Fibroblast of skin of scalp (primary cell): ENCODE data around the gene CSPG4.
"Not testable (repeated sequence)": the region's sequence is repeated elsewhere in the genome, so short reads cannot be mapped to it uniquely, and the experiment has no call there.

Experiments used
- DNase-seq: peaks from one replicate; pipeline ENCODE4 v3.0.0-alpha.2; 2013

The CSPG4 gene

DNA sequence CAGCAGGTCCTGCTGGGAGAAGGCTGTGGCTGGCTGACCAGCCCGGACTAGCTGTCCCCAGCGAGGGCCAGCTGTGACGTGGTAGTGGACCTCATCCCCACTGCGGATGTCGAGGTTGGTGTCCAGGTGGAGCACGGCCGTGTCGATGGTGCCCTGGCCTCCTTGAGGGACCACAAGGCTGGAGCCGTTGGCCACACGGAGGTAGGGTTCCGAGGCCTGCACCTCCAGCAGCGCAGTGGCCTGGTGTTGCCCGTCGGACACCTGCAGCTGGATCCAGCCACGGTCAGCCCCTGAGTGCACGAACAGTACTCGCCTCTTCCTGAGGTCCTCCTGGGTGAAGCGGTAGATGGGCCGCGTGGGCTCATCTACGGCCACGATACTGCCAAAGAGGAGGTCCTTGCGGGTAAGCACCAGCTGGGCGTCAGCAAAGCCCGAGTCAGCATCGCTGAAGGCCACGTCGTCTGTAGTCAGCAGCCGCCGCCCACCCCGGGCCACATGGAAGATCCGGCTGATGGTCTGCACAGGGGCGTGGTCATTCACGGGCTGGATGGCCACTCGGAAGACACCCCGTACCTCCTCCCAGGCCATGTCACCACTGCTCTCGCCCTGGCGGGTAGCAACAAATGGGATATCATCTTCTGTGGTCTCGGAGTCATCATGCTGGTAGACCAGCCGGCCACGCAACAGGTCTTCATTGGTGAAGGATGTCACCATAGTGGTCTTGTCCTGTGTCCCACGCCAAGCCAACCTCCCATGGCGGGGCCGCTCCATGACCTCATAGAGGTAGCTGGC is 25.0 kb downstream of the CSPG4 start:
- no peak for DNase-seq

DNA sequence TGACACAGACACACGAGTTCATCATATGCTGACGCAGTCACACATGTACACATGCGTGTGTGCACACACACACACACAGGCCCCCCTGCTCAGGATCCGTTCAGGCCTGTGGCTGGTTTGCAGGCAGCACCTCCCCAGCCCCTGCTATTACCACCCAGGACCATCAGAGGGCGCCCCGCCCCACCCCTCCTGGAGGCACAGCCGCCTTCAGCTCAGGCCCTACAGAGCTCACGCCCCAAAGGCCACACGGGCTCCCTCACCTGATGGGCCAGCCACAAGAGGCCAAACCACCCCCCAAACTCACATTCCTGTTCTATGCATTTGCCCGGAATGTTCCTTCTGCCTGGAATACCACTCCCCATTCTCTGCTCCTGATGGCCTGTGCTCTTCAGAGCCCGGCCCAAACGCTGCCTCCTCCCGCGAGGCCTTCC is 26.4 kb downstream of the CSPG4 start:
- peak; percentile 74 for DNase-seq

DNA sequence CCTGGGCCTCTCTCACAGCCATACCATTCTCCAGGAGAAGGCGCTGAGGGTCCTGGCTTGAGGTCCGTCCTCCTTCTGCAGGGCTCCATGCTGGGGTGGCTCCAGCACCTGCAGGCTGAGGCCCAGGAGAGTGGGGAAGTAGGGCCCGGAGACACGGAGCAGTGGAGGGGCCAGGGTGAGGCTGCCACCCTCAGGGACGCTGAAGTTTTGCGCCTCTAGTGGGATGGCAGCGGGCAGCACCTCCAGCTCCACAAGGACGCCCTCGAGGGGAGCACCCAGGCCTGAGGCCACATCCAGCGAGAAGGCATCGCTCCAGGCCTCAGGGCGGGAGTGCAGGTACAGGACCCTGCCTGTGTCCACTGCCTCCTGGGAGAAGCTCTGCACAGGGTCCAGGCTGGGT is 27.5 kb downstream of the CSPG4 start:
- no peak for DNase-seq

DNA sequence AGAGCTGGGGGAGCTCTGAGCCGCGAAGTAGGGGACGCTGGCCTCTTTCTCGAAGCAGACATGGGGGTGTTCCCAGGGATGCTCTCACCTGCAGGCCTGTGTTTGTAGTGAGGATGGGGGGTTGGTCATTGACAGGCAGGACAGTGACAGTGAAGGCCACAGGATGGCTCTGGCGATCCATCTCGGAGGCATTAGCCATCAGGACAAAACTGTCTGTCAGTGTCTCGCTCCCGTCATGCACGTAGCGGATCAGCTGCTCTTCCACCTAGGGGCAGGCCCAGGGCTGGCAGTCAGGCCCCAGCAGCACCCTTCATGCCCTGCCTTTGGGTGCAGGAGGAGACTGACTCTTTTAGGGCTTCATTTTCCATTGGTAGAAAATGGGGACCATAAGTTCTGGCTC is 28.0 kb downstream of the CSPG4 start:
- no peak for DNase-seq

DNA sequence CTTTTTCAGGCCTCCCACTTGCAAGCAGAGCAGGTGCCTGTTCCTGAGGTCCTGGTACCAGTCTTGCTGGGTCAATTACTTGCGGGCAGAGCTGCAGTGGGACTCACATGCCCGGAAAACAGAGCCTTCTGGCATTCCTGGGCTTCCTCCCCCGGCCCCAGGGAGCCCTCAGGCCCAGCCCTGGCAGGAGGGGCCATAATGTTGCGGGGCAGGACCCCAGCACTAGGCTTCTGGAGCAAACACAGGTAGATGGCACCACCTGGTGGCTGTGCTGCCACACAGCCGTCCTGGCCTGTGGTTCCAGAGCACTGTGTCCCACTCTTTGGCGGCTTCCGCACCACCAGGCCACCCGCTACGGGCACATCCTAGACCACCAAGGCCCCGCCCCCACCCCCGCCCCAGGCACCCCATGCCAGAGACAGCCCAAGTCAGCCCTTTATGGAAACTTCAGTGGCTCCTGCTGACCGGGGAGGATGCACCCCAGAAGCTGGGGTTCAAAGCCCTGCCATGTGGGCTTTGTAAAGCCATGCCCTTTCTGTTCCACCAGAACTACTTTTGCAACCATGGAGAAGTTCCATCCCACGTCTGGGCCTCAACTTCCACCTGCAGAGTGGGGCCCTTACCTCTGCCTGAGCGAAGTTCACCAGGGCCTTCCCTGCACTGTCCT is 28.9 kb downstream of the CSPG4 start:
- peak; percentile 68 for DNase-seq

DNA sequence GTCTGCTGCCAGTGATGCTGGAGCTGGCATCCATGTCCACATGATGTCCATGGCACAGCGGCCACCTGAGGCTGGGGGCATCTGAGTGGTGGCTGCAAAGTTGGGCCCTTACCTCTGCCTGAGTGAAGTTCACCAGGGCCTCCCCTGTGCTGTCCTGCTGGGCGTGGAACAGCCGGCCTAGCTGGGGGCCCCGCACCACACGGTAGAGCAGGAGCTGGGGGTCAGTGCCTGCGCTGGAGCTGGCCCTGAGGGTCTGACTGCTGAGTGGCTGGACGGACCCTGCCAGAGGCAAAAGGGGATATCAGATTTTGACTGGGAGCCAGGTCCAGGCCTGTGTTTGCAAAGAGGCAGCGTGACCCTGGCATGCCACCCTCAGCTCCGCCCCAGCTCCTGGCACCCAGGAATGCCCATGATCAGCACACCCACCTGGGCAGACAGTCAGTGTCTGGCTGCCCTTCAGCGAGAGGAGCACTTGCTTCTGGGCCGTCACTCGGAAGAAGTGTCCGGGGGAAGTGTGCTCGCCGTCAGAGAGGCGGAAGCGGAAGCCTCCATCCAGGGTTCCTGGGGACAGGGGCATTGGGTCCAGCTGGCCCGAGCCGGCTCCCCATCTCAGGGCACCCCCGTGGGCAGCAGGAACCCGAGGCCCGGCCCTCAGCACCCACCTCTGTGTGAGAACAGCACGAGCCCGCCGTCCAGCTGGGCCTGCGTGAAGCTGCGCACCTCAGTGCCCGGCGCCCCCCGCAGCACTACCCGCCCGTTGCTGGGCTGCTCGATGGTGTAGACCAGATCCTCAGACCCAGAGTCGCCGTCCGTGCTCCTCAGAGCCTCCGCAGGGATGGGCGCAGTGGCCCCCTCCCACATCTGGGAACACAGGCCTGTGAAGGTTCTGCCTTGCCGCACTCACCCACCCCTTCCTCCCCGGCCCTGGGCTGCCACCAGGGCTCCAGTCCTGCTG is 30.2 kb downstream of the CSPG4 start:
- no peak for DNase-seq

DNA sequence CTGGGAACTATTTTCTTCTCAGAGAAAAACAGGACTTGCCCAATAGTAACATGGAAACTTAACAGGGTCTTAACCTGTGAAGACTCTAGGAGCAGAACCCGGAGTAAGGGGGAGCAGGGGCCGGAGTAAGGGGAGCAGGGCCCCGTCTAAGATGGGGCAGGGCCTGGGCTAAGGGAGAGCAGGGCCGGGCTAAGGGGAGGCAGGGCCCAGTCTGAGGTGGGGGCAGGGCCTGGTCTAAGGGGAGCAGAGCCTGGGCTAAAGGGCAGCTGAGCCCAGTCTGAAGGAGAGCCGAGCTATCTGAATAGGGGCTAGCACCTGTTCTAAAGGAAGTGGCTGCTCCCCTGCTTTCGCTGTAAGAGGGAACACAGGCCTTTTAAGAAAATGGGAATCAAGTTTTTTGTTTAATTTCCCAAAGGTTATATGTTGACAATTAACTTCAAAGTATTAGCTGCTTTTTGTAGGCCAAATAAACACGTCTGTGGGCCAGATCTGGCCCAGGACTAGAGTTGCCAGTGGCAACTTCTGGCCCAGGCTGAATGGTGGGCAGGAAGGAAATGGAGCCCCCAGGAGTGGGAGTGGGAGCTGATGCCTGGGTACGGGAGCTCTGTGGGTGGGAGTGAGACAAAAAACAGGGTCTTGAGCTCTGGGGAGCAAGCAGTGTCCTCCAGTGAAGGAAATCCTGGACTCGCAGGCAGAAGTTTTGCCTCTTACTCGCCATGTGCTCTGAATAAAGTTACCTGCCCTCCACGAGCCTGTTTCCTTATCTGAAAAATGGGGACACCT is 32.5 kb downstream of the CSPG4 start:
- DNase-seq, result no peak

DNA sequence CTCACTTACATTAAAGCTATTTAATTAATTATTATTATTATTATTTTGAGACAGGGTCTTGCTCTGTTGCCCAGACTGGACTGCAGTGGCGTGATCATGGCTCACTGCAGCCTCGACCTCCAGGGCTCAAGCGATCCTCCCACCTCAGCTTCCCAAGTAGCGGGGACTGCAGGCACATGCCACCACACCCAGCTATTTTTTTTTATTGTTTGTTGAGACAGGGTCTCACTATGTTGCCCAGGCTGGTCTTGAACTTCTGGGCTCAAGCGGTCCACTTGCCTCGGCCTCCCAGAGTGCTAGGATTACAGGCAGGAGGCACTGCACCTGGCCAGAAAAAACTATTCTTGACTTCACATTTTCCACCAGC is 34.3 kb downstream of the CSPG4 start:
- not testable (repeated sequence) for DNase-seq

DNA sequence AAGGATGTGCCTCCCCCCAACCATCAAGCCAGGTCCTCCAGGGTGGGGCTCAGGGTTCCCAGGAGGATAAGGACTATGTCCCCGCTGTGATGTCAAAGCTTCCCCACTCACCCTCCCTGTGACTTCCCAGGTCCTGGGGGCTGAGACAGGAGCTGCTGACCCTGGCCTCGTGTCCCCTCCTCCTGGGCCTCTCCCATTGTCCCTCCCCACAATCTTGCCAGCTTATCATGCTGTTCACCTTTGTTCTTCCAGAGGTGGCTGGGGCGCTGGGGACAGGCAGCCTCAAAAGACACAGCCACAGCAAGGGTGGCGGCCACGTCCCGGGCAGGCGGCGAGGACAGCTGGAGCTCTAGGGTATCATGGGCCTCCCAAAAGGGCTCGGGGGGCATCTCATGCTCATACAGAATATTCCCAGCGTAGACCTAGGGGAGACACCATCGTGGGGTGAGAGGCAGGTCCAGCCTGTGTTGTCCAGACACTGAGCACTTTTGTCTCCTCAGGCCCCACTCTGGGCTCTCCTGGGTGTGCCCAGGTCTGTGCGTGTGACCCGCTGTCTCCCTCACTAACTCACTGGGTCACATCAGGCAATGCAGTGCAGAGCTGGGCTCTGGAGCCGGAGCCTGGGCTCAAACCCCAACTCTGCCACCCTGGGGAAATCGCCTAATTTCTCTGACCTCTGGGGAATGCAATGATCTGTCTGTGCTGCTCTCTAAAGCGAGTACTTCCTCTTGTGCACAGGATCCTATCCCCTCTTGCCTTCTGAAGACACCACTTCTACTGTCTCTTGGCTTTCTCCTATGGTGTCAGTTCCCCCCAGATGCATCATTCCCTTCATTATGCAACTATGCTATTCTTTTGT is 35.0 kb downstream of the CSPG4 start:
- no peak for DNase-seq

DNA sequence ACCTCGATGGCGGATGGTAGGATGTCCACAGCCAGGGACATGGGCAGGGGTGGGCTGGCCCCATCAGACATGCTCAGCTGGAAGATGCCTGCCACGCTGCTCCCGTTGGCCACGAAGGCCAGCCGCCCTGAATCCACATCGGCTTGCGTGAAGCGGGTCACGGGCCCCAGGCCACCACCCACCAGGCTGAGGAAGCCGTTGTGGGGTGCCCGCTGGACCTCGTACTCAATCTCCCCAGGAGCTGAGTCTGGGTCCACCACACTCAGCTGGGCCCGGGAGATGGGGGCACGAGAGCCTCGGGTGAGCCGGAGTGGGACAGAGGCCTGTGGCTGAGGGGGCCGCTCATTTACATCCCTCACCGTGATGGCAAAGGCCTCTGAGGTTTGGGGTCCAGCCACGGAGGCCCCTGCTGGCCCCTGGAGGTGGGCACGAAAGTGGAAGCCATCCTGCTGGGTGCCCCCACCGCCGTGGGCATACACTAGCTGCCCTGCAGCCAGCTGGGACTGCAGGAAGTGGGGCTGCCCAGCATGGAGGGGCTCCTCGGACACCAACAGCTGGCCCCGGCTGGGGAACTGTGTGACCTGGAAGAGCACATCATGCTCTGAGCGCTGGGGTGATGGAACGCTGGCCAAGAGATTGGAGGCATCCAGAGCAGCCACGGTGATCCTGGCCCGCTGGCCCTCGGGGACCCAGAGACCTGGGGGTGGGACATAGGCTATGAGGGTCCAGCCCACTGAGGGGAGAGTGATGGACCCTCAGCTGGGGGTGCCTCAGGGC is 35.8 kb downstream of the CSPG4 start:
- no peak for DNase-seq

DNA sequence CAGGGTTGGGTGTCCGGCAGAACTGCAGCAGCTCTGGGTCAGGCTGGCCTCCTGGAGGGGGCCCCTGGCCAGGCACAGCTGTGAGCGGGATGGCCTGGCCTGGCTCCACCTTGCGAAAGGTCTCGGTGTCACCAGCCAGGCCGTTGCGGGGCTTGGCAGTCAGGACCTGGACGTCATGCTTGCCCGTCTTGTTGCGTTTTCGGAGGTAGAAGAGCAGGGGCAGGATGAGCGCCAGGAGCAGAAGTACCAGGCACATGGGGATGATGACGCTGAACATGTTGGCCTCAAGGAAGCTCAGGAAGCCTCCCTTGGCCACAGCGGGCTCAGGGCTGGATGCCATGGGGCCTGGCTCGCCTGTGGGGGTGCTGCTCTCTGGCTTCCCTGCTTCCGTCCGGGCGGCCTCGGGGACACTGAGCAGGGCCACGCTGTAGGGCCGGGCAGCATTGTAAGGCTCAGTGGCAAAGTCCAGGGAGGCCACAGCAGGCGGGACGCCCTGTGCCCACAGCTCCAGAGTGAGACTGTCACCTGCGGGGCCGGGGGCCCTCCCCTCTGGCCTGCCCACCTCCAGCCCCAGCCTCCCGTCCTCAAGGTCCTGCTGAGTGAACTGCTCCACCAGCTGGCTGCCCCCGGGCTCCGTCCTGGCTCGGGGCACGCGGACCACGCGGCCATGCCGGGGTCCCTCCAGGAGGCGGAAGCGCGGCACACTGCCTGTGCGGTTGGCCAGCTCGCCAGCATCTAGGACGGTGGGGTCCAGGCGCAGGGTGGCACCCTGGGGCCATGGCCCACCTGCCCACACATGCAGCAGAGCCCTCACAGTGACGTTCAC is 36.9 kb downstream of the CSPG4 start:
- DNase-seq, result no peak

DNA sequence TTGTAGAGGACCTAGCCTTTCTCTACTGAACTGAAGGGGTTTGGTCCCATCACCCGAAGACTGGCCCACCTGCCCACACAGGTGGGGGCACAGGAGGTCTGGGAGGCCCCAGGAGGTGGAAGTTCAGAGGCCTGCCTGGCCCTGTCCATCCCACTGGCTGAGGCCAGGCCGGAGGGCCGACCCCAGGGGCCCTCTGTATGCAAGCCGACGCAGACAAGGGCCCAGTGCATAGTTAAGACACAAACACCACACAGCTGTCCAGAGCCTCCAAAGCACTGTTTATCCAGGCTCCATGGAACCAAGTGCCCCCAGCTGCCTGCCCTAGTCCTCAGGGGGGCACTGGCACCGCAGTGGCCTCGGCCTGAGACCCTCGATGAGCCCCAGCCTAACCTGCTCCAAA is 38.3 kb downstream of the CSPG4 start:
- no peak for DNase-seq

DNA sequence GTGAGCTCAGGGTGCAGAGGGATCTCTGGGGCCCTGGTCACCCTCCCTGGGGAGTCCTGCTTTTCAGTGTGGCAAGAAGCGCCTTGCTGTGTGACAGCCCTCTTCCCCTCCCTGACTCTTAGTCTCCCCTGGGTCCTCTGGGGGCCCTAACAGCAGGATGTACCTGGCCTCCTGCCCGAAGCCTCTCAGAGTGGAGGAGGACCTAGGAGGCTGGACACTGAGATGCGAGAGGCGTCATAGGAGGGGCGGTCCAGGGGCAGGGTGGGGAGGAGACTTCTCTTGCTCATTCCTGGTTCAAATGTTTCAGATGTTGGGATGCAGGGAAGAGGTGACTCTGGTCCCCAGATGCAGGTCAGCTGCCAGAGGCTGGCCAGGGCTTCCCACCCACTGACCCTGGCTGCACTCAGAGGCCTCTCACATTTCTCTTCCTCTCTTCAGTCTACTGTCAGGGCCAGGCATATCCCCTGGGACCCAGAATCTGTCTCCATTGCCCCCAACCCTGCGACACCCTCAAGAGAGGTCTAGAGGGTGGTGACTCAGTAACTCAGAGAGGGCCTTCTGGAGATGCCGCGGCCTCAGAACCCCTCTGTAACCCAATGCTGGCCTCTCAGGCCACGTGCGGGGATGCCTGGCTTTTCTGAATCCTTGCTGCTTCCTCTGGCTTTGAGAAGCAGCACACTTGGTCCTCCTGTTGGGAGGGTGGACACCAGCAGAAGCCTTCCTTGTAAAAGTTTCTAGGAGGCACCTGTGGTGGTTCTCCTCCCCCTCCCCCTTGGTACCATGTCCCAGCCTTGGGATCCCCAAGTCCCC is 39.0 kb downstream of the CSPG4 start:
- peak; percentile 85 for DNase-seq

DNA sequence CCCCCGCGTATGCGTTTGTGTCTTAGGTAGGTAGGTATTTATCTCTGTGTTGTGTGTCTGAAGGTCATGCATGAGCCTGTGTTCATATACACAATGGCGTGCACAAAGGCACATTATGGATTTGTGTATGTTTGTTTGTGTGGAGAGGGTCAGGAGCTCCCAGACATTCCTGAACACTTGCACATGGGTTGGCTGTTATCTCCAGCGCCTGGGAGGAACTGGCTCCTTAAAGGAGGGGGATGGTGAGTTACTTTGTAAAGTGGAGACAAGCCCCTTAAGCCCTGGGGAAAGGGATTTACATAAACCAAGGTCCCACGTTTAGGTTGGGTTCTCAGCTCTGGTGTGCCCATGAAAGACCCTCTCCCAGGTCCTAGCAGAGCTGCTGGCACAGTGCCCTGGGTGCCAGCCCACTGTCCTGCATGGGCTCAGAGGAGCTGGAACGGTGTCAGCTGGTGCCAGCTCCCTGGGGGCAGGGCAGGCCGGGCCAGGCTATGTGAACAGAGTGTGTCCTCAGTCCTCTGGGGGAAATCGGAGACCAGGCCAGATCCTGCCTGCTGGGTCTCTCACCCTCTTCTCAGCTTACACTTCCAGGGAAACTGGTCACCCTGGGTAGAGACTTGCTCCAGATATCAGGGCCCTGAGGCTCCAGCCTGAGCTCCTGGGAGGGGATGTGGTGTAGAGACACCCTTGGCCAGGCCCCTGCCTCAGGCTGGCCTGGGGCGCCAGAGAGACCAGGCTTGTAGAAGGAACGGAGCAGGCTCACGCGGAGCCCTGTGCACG is 39.8 kb downstream of the CSPG4 start:
- peak; percentile 89 for DNase-seq

DNA sequence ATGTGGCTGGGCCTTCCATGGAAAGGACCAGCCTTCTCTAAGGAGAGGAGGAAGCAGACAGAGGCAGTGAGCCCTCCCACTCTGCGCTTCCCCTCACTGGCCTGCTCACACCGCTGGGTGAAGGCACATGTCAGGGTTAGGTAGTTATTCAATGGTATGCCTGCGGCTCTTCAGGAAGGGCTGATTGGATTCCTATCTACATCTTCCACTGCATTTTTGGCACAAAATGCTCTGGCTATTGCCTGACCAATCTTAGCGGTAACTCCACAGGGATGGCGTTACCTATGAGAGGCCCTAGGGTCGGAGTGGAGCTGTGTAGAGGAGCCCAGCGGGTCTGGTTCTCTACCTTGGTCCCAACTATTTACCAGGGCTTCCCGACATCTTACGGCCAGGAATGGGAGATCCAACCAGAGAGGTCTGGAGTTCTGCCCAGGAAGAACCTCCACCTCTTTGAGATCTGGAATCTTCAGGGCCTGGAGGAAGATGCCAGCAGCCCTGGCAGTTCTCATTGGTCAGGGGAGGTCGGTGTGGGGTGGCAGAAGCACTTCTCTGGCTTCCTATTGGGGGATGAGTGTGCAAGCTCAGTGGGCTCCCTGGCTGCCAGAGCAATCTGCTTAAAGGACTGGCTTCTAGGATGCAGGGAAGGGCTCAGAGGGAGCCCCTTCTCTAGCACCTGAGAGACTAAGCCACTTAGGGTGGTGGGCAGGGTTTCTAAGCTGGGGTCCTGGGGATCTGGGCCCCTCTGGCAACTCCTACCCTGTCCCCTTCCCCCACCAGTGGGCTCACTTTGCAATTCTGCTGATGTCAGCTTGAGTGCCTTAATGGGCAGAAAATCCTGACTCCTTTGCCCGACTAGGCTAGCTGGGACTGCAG is 40.7 kb downstream of the CSPG4 start:
- peak; percentile 49 for DNase-seq

DNA sequence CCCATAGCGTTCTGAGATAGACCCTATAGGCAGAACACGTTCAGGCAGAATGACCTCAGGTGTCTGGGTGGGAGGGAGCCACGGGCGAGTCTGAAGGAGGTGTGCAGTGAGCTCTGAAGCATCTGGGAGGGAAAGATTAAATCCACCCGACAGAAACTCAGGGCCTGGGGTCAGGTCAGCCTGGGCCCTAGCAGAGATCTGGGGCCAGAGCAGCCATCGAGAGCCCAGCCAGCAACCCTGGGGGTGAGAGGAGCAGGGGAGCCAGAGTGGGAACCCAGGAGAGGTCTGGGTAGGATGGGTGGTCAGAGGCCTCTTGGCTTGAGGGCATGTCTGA is 42.8 kb downstream of the CSPG4 start:
- DNase-seq, result no peak
